ENCODE data around the gene KRT85.

DNA sequence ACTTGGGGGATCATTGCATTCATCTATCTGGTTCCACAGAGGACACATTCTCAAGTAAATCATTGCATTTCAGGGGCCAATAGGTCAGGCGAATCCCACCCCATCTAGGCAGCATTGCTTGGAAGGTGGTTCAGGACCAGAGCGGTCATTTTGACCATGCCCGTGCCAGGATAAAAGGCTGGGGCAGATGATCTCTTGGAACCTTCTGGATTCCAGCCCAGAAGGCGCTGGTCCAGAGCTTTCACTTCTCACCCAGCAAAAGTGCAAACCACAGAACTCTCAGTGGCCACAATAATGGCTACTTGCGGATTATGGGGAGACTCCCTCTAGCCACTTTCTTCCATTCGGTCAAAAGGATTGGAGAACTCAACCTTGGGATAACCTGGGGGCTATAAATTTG lies 595 bp upstream of the KRT85 start:
- TF ChIP-seq, protein P1, sequence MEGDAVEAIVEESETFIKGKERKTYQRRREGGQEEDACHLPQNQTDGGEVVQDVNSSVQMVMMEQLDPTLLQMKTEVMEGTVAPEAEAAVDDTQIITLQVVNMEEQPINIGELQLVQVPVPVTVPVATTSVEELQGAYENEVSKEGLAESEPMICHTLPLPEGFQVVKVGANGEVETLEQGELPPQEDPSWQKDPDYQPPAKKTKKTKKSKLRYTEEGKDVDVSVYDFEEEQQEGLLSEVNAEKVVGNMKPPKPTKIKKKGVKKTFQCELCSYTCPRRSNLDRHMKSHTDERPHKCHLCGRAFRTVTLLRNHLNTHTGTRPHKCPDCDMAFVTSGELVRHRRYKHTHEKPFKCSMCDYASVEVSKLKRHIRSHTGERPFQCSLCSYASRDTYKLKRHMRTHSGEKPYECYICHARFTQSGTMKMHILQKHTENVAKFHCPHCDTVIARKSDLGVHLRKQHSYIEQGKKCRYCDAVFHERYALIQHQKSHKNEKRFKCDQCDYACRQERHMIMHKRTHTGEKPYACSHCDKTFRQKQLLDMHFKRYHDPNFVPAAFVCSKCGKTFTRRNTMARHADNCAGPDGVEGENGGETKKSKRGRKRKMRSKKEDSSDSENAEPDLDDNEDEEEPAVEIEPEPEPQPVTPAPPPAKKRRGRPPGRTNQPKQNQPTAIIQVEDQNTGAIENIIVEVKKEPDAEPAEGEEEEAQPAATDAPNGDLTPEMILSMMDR (conservative IDR thresholded peaks at IDR 0.05) = no peak
- TF ChIP-seq EZH2 (IDR thresholded peaks at IDR 0.05; ENCODE audit: low read depth) = no peak

Measured in PC-9 (cell line).